ENCODE results near the gene STRADB.
"Not testable (repeated sequence)": the region's sequence is repeated elsewhere in the genome, so short reads cannot be mapped to it uniquely, and the experiment has no call there.

Gene STRADB

GRCh38 chr2:201466050-201466675, 14.6 kb downstream of the STRADB start:
- DNase-seq (ENCODE audit: low spot score): peak; percentile 84

GRCh38 chr2:201467666-201468065, 16.1 kb downstream of the STRADB start:
- peak; percentile 81 for DNase-seq (ENCODE audit: low spot score)

GRCh38 chr2:201470821-201471731, 19.5 kb downstream of the STRADB start:
- no peak for DNase-seq (ENCODE audit: low spot score)

- DNase-seq (ENCODE audit: low spot score): no peak
Observed at GRCh38 chr2:201471732-201472393, 20.3 kb downstream of the STRADB start.

GRCh38 chr2:201472411-201472810, 20.9 kb downstream of the STRADB start:
- no peak for DNase-seq (ENCODE audit: low spot score)

- no peak for DNase-seq (ENCODE audit: low spot score)
Observed at GRCh38 chr2:201482543-201482942, 31.0 kb downstream of the STRADB start.

GRCh38 chr2:201483342-201483741, 31.8 kb downstream of the STRADB start:
- DNase-seq (ENCODE audit: low spot score): no peak

GRCh38 chr2:201483758-201484157, 32.2 kb downstream of the STRADB start:
- DNase-seq (ENCODE audit: low spot score): not testable (repeated sequence)

GRCh38 chr2:201484805-201485204, 33.3 kb downstream of the STRADB start:
- DNase-seq (ENCODE audit: low spot score): no peak

- DNase-seq (ENCODE audit: low spot score): no peak
Observed at GRCh38 chr2:201490291-201490690, 38.8 kb downstream of the STRADB start.

- DNase-seq (ENCODE audit: low spot score): no peak
Observed at GRCh38 chr2:201496785-201497184, 45.2 kb downstream of the STRADB start.

- DNase-seq (ENCODE audit: low spot score): no peak
Observed at GRCh38 chr2:201500534-201500933, 49.0 kb downstream of the STRADB start.

- no peak for DNase-seq (ENCODE audit: low spot score)
Observed at GRCh38 chr2:201502713-201503112, 51.2 kb downstream of the STRADB start.

GRCh38 chr2:201507725-201508124, 56.2 kb downstream of the STRADB start:
- no peak for DNase-seq (ENCODE audit: low spot score)

GRCh38 chr2:201513271-201513670, 61.7 kb downstream of the STRADB start:
- DNase-seq (ENCODE audit: low spot score): no peak

- DNase-seq (ENCODE audit: low spot score): no peak
Observed at GRCh38 chr2:201515573-201516246, 64.2 kb downstream of the STRADB start.

- DNase-seq (ENCODE audit: low spot score): no peak
Observed at GRCh38 chr2:201517094-201517493, 65.6 kb downstream of the STRADB start.

- DNase-seq (ENCODE audit: low spot score): no peak
Observed at GRCh38 chr2:201520201-201520600, 68.7 kb downstream of the STRADB start.

- DNase-seq (ENCODE audit: low spot score): no peak
Observed at GRCh38 chr2:201522965-201523364, 71.4 kb downstream of the STRADB start.

GRCh38 chr2:201523506-201523905, 72.0 kb downstream of the STRADB start:
- no peak for DNase-seq (ENCODE audit: low spot score)

All from COLO829 (cell line).